Islet precursor cell (in vitro differentiated cells): ENCODE data around the gene TBX6.
"Not testable (repeated sequence)": the region's sequence is repeated elsewhere in the genome, so short reads cannot be mapped to it uniquely, and the experiment has no call there.

ENCODE experiments used
- DNase-seq: peaks from one replicate; pipeline ENCODE4 v3.0.0-alpha.2; 2018

TBX6 gene

DNA sequence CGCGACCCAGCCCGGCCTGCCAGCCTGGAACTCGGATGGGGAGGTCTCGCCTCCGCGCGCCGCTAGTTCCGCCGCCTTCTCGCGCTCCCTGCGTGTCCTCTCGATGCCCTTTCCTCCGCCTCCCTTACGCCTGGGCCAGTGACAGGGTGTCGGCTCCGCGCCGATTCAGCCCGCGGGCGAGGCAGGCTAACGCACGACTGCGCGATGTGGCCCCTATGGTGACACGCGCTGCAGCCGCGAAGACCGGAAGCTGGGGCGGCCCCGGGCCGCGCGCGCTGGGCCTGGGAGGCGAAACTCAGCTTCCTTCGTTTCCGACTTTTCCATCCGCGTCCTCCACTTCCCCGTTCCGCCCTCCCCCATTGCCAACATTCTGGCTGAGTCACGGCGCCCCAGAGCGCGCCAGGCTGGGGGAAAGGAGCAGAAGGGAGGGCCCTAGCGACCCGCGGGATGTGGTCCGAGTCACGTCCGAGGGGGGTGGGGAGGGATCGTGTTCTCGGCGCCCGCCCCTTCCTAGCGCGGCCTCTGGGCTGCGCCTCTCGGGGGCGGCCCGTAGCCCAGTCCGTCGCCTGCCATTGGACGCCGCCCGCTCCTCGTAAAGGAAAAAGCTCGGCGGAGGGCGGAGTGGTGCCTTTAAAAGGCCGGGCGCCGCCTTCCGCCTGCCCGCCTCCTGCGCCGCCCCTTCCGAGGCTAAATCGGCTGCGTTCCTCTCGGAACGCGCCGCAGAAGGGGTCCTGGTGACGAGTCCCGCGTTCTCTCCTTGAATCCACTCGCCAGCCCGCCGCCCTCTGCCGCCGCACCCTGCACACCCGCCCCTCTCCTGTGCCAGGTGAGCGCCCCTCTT, 26.4 kb downstream of the TBX6 start, which contains the start of gene ALDOA:
ALDOA (plus strand) TSS at position 659 of the 841 bp plus-strand sequence. CDS start 1,138 bp downstream, outside the sequence.
- peak; percentile 99 for DNase-seq

DNA sequence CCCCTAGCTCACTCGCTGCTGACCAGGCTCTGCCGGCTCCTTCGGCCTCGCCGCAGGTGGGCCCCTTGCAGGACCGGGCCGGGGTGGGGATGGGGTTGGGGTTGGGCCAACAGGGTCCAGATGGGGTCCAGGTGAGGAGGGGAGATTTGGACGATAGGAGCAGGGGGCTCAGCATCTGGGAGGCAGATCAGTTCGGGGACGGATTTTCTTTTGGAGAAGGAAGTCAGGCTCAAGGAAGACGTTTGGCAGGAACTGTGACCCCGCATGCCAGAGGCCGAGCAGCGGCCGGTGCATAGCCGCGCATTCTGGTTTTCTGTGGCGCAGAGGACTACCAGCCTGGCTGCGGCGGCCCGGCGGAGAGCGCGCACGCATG, 27.0 kb downstream of the TBX6 start:
- DNase-seq = no peak

DNA sequence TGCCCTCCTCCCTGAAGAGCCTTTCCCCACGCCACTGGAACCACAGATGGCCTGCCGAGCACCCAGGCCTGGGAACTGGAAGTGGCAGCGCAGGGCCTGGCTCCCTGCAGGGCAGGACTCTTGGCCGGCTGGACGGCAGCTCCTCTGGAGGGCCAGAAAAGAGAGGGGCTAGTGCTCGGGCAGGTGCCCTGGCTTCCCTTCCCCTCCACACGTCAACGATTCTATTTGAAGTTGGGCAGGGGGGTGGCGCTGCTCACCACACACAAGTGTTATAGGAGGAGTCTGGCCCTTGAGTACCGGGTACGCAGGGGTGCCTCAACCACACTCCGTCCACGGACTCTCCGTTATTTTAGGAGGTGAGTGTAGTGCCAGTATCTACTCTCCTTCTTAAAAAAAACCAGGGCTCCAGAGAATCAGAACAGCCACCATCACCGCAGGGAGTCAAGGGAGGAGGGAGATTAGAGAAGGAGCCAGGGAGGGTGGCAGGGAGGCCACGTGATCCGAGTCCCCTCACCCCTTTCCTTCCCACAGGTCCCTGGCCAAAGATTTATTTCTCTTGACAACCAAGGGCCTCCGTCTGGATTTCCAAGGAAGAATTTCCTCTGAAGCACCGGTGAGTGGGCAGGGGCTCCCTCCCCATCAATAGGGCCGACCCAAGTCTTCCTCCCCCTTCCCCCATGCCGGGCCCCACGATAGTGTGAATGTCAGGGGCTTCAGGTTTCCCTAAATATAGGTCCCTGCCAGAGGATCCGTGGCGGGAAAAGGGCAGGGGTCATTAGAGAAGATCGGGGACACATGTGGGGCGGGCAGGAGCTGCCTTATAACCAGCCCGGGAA, 27.6 kb downstream of the TBX6 start:
- peak; percentile 70 for DNase-seq

DNA sequence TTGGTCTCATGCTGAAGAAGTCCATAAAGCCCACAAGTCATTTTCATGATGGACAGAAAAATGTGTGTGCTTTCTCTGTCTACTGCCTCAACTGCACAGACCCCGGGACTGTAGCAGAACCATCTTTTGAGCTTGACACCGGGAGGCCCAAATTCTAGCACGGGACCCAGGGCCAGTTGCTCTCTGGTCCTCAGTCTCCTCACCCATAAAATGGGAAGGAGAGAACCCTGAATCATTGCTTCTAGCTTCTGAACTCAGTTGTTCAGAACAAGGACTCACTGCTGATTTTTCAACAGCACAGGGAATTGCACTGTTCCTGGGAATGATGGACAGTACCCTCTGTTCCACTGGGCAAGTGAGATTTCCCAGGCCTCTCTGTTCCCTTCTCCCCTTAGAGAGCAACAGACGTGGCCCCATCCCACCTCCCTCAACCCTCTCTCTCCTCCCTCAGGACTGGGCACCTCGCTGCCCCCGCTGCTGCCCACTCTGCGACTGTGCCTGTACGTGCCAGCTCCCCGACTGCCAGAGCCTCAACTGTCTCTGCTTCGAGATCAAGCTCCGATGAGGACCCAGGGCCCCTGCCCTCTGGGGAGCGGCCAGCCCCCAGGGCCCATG, 28.3 kb downstream of the TBX6 start:
- DNase-seq = no peak

DNA sequence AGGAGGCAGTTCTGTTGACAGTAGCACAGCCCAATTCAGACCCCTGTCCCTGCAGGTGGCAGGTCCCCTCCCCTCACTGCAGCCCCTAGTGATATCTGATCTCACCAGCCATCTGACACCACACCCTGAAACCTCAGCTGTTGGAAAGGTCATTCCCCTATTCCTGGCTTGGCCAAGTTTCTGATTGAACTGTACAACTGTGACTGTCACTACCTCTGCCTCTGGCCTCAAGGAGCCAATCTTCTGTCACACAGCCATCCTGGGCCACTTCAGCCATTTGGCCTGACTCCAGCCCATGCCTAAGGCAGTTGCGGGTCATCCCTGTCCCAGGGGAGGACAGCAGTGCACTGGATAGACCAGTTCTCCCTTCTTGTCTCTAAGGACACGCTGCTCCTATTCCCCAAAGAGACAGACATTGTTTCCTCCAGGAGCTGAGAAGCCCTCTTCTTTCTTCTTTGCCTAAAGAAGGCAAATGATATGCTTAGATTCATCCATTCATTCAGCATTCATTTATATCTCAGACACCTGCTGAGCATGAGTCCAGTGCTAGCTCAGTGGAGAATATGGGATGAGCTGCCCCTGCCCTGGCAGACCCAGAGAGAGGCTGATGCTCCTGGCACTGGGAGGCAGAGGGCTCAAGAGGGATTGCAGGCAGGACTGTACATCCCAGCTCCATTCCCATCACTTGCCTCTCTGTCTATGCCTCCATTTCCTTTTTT, 30.7 kb downstream of the TBX6 start:
- peak; percentile 71 for DNase-seq

DNA sequence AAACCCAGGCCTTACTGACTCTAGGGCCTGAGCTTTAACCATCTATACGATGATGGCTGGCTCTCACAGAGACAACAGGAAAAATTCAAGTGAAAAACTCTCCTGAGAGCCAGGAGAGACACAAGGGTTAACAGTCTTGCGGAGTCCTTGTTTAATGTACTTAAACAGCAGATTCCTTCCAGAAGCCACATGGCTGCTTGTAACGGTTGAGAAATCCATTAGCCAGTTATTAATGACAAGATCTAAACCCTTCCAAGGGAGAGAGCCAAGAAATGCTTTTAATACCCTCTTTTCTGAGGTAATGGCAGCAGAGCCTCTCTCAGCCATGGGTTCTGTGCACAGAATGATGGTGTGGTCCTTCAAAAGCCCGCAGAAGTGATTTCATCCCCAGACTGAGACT, 31.4 kb downstream of the TBX6 start:
- no peak for DNase-seq

DNA sequence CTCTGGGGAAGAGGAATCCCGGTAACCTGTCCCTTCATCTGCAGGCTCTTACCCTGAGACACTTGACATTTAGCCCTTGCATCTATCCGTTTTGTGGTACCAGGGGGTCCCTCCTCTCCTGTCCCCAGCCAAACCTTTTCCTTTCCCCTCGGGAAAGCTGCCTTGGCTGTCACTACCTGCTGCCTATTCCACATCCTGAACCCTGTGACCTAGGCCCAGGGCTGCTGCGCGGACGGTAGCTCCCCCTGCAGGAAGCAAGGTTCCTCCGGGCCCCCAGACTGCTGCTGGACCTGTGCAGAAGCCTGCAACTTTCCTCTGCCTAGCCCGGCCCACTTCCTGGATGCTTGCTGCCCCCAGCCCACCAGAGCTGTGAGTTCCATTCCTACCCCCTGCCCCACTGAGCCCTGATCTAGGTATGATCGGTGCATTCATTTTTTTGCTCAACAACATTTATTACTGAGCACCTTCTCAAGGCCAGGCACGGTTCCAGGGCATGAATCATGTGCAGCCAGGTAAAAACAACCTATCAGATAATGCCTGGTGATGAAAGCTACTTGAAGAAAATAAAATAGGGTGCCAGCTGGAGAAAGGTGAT, 36.7 kb downstream of the TBX6 start:
- peak; percentile 87 for DNase-seq

DNA sequence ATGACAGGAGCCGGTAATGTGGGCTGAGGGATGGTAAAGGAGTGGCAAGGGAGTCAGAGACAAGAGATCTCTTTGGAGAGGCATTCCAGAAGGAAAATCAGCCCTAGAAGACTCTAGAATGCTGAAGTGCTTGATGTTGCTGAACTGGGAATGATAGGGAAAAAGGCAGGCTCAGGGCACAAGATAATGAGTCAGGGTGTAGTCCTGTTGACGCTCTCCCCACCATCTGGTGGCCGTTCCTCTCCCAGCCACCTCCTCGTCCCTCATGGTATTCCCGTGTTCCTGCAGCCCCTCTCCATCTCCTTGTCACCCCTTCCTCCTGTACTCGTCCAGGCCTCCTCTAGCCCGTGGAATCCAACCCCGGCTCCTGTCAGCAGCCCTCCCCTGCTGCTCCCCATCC, 37.3 kb downstream of the TBX6 start:
- no peak for DNase-seq

DNA sequence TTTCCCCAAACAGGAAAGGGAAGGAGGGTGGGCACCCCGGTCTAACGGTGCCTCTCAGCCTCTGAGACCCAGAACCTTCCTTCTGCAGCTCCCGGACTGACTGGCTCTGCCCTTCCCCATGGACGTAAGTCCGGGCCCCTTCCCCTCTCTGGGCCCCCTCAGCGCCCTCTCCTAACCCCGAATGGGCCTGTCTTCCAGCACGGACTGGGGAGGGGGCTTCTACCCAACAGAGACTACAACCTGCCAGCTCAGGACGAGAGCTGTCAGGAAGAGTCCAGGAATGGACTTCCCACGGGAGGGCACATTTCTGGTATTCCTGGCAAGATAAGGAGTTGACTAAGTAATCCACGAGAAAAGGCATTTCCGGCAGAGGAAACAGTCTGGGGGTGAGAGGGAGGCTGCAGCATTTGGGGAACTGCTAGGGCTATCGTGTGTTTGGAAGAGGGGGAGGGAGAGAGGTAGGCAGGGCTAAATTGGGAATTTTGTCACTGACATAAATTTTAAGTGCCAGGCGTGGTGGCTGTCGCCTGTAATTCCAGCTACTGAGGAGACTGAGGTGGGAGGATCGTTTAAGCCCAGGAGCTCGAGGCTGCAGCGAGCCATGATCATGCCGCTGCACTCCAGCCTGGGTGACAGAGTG, 38.2 kb downstream of the TBX6 start:
- DNase-seq = peak; percentile 86

DNA sequence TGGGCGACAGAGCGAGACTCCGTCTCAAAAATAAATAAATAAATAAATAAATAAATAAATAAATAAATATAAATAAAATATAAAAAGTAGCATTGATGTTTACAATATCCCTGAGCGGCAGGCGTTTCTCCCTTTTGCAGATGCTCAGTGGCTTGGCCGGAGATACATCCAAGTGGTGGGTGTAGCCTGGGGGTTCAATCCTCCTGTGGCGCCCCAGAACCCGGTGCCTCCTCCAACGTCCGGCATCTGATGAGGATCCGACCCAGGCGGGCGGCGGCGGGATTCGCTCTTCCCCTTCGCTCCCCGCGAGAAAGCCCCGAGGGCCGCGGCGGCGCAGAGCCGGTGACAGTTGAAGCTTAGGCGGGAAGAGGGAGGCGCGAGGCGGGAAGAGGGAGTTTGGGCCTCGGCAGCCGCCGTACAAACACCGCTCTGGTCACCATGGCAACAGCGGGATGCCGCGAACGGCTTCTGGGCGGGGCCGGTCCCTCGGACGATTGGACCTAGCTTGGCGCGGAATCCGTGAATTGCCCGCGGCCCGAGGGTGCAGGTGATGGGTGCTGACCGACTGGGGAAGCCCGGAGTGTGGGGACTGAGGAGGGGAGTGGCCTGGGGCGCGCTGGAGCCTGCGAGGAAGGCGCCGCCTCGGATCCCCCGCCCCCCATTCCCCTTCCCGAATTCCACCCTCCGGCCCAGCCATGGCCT, 38.9 kb downstream of the TBX6 start:
- DNase-seq = peak; percentile 95

DNA sequence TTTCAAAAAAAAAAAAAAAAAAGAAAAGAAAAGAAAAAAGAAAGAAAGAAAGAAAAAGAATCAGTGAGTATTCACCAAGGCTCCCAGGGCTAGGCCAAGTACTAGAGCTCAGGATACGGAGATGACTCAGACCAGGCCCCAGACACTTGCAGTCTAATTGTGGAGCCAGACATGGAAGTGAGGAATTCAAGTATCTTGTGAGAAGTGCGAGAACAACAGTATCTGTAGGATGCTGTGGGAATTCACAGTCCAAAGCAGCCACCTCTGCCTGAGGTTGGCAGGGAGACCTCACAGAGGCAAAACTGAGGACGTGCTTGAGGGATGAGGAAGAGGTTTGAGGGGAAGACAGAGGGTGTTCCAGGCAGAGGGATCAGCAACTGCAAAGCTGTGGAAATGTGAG, 40.2 kb downstream of the TBX6 start:
- DNase-seq = peak; percentile 95

DNA sequence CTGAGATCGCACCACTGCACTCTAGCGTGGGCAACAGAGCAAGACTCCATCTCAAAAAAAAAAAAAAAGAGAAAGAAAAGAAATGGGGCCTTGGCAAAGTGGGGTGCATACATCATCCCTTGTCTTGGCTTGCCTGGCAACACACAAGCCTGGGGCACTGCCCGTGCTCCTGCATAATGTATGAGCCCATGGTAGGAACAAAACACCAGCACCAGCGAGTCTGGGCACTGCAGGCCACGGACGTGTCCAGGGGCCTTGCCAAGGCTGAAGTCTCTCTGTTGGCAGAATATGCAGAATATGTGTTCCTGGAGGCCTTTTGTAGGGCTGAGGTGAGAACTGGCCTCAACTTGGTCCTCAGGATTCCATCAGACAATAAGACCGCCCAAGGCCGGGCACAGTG, 41.9 kb downstream of the TBX6 start:
- DNase-seq = no peak

DNA sequence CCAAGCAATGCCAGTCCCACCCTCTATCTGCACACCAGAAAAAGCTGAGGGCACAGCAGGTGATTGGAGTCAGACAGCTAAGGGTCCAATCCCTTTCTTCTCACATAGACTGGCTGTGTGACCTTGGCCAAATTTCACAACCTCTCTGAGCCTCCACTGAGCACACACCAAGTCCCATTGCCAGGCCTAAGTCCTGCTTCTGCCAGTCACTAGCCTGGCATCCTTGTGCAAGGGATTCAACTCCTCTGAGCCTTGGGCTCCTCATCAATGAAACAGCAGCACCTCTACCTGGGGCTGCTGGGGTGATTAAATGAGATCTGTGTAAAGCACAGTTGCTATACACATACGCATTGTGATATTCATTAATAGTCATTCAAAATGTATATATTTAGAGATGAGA, 45.1 kb downstream of the TBX6 start:
- DNase-seq = no peak

DNA sequence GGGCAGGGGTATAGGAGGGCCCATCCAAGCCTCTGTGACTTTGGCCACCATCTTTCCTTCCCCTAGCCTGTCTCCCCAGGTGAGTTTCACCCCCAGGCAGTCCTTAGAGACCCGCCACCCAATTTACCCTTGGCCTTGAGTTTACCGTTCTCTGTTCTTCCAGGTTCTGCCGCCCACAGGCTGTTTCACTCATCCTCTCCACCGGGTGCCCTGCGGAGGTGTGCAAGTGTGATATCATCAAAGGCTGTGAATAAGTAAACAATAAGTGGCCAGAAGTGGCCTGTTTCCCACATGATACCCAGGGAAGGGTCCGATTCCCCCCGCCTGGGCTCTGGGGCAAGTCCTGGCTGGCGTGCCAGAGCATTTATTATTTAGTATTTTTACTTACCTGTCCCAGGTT, 45.5 kb downstream of the TBX6 start:
- no peak for DNase-seq

DNA sequence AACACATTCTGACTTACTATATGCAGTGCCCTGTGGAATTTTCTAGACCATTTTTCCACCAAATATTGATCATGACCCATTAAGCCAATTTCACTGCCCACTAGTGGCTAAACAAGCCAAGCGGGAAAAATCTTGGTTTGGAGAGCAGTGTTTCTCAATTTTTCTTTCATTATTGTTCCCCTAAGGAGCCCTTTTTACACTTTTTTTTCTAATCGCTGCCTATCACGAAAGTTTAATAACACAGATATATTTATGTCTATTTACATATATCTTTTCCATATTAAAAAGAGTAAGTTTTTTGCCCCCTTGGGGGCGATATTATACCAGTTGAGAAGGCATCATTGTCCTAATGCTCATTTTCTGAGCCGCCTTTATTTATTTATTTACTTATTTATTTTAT, 49.9 kb downstream of the TBX6 start:
- no peak for DNase-seq

DNA sequence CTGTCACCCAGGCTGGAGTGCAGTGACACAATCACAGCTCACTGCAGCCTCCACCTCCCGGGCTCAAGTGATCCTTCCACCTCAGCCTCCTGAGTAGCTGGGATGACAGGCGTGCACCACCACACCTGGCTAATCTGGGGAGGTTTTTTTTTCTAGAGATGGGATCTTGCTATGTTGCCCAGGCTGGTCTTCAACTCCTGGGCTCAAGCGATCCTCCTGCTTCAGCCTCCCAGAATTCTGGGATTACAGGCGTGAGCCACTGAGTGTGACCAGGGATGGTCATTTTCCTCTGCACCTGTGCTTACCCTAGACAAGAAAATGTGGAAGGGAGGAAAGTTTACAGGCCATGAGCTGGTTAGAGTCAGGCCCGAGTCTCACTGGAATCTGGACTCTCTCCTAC, 51.0 kb downstream of the TBX6 start:
- not testable (repeated sequence) for DNase-seq

DNA sequence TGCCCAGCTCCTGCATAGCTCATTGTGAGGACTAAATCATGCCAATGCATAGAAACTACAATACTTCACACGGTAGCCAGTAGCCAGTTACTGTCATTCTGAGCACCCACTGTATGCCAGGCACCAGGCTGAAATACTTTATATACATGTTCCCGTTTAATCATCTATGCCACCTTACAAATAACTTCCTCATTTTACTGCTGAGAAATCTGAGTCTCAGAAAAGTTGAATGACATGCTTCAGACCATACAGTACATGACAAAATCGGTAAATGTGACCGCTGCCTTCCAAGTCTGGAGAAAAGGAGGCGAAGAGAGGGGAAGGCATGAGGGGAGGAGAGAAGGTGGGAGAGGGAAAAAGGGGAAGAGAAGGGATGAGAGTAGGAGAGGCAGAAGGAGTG, 51.5 kb downstream of the TBX6 start:
- DNase-seq = no peak
